ENCODE results near the gene PCDHGA1. TPM values are rescaled to one million over a fixed set of nuclear protein-coding genes. Genes with fewer than 3 reads are reported as not detected.

PCDHGA1 gene
- polyA plus RNA-seq, 2 of the 4 experiments (the other 2 are of a cell fraction), result 0.32 to 0.71 TPM

GRCh38 chr5:141512390-141512910, 182.1 kb downstream of the PCDHGA1 start:
- TF ChIP-seq RNF2 (IDR thresholded peaks at IDR 0.05; ENCODE audit: borderline replicate concordance, low read depth) (no peak), MYC (IDR thresholded peaks at IDR 0.05; ENCODE audit: borderline replicate concordance, low read length) (no peak), TP53 (CRISPR knock-in tag; IDR thresholded peaks at IDR 0.05) (no peak), SMC3 (IDR thresholded peaks at IDR 0.05) (peak; percentile 52), RAD21 (conservative IDR thresholded peaks at IDR 0.05 in 1 of 2, IDR thresholded peaks at IDR 0.05 in 1 of 2) (peak; percentile 20 to 42; a peak in 3 of 5 replicates)
- TF ChIP-seq, protein P1, sequence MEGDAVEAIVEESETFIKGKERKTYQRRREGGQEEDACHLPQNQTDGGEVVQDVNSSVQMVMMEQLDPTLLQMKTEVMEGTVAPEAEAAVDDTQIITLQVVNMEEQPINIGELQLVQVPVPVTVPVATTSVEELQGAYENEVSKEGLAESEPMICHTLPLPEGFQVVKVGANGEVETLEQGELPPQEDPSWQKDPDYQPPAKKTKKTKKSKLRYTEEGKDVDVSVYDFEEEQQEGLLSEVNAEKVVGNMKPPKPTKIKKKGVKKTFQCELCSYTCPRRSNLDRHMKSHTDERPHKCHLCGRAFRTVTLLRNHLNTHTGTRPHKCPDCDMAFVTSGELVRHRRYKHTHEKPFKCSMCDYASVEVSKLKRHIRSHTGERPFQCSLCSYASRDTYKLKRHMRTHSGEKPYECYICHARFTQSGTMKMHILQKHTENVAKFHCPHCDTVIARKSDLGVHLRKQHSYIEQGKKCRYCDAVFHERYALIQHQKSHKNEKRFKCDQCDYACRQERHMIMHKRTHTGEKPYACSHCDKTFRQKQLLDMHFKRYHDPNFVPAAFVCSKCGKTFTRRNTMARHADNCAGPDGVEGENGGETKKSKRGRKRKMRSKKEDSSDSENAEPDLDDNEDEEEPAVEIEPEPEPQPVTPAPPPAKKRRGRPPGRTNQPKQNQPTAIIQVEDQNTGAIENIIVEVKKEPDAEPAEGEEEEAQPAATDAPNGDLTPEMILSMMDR (IDR thresholded peaks at IDR 0.05), result peak; percentile 65
- Histone ChIP-seq H3K4me2 (no peak overlapping the region), H3K27ac (no peak overlapping the region), H3K4me1 (no peaks in the 10 kb centered on the region), H3K4me3 (no peak overlapping the region), H3K9me3 (no peaks in the 10 kb centered on the region)
- ATAC-seq (peak in 1 of 2 experiments; percentile 75; a peak in 3 of 6 replicates), FAIRE-seq (no peak), DNase-seq (ENCODE audit: low read depth in 1 of 2, low spot score in 1 of 2) (peak; percentile 62 to 63)
- ChIA-PET POLR2A (no interaction called here), CTCF (interaction anchor here (0.9 to 15.1 kb wide), 13 partner anchors 9 to 428 kb away, joined by 3 to 163 read pairs (median 5); partner anchors contain the start of genes PCDHGA10, PCDHGA2, PCDHGA5 and PCDHGA7)
- 78% methylated on average over 26 of the region's 28 CpGs for WGBS (ENCODE audit: missing lambda C conversion rate)

- Histone ChIP-seq H3K27ac (no peak overlapping the region), H3K4me2 (no peak overlapping the region), H3K4me1 (no peaks in the 10 kb centered on the region), H3K9me3 (no peaks in the 10 kb centered on the region), H3K4me3 (no peak overlapping the region)
- FAIRE-seq (no peak), ATAC-seq (no peak), DNase-seq (ENCODE audit: low read depth in 1 of 2, low spot score in 1 of 2) (no peak)
- 87% methylated on average over 36 of the region's 43 CpGs for WGBS (ENCODE audit: missing lambda C conversion rate)
- ChIA-PET CTCF (interaction anchor here (0.6 to 15.1 kb wide), 14 partner anchors 9 to 429 kb away, joined by 3 to 163 read pairs (median 5); partner anchors contain the start of genes PCDHGA5, PCDHGA7, PCDHGB5 and PCDHGC3), POLR2A (no interaction called here)
- no peak for TF ChIP-seq CHD4 (IDR thresholded peaks at IDR 0.05; ENCODE audit: borderline replicate concordance)
- no peak for TF ChIP-seq CHD2 (IDR thresholded peaks at IDR 0.05; ENCODE audit: low read length, partially characterized antibody)
- TF ChIP-seq RAD21 (conservative IDR thresholded peaks at IDR 0.05 in 1 of 2, IDR thresholded peaks at IDR 0.05 in 1 of 2), result no peak
- TF ChIP-seq E2F6 (IDR thresholded peaks at IDR 0.05; ENCODE audit: borderline replicate concordance, low read depth), result no peak
- no peak for TF ChIP-seq ATOH8 (CRISPR knock-in tag; IDR thresholded peaks at IDR 0.05; ENCODE audit: low read depth)
- no peak for TF ChIP-seq JUNB (IDR thresholded peaks at IDR 0.05)
- TF ChIP-seq JUN (IDR thresholded peaks at IDR 0.05), result no peak
- TF ChIP-seq NR3C1 (IDR thresholded peaks at IDR 0.05), result no peak
- no peak for TF ChIP-seq CEBPB (IDR thresholded peaks at IDR 0.05)
- no peak for TF ChIP-seq KDM5A (IDR thresholded peaks at IDR 0.05)
- no peak for TF ChIP-seq KDM1A (IDR thresholded peaks at IDR 0.05; ENCODE audit: low read depth)
- TF ChIP-seq HEYL (CRISPR knock-in tag; IDR thresholded peaks at IDR 0.05), result no peak
- TF ChIP-seq RCOR1 (IDR thresholded peaks at IDR 0.05; ENCODE audit: low read depth, low read length), result no peak
Observed at GRCh38 chr5:141512911-141513626, 182.8 kb downstream of the PCDHGA1 start.
